Hypothalamus (tissue), 51 donors: ENCODE measurements around the gene SNAI3.
"Not testable (repeated sequence)": the region's sequence is repeated elsewhere in the genome, so short reads cannot be mapped to it uniquely, and the experiment has no call there.

Source experiments
- DNase-seq, 51 donors: peaks; one replicate each; lab custom pipeline; 2025; lab: John Stamatoyannopoulos, UW

SNAI3 gene

GRCh38 chr16:88676502-88677242, 9.6 kb downstream of the SNAI3 start:
- DNase-seq: no peak

GRCh38 chr16:88673716-88674379, 12.5 kb downstream of the SNAI3 start:
- no peak for DNase-seq

GRCh38 chr16:88672776-88673175, 13.5 kb downstream of the SNAI3 start:
- no peak for DNase-seq

GRCh38 chr16:88671806-88672205, 14.5 kb downstream of the SNAI3 start:
- DNase-seq: no peak

- no peak for DNase-seq
Measured at GRCh38 chr16:88669980-88670379, 16.3 kb downstream of the SNAI3 start.

- DNase-seq: not testable (repeated sequence)
Measured at GRCh38 chr16:88669493-88669892, 16.8 kb downstream of the SNAI3 start.

- DNase-seq: no peak
Measured at GRCh38 chr16:88667461-88667860, 18.8 kb downstream of the SNAI3 start.

GRCh38 chr16:88665570-88665969, 20.7 kb downstream of the SNAI3 start:
- DNase-seq: no peak

- no peak for DNase-seq
Measured at GRCh38 chr16:88665148-88665547, 21.2 kb downstream of the SNAI3 start.

- DNase-seq: peak; percentile 72 to 99 (median 96)
Measured at GRCh38 chr16:88662843-88663606, 23.3 kb downstream of the SNAI3 start, which contains the start of gene MVD. Gene MVD (minus strand): TSS chr16:88663091. CDS start chr16:88663080, 11 bp downstream.

- peak in 1 of 51 donors; percentile 56 for DNase-seq
Measured at GRCh38 chr16:88662222-88662842, 24.0 kb downstream of the SNAI3 start.

- no peak for DNase-seq
Measured at GRCh38 chr16:88661468-88661867, 24.8 kb downstream of the SNAI3 start.

GRCh38 chr16:88659160-88659559, 27.1 kb downstream of the SNAI3 start:
- DNase-seq: no peak

- no peak for DNase-seq
Measured at GRCh38 chr16:88658714-88659113, 27.6 kb downstream of the SNAI3 start.

- DNase-seq: no peak
Measured at GRCh38 chr16:88657371-88657770, 28.9 kb downstream of the SNAI3 start.

GRCh38 chr16:88656291-88656980, 29.9 kb downstream of the SNAI3 start:
- no peak for DNase-seq

- DNase-seq: no peak
Measured at GRCh38 chr16:88655733-88656281, 30.5 kb downstream of the SNAI3 start.

- no peak for DNase-seq
Measured at GRCh38 chr16:88655053-88655732, 31.1 kb downstream of the SNAI3 start.

GRCh38 chr16:88654363-88655052, 31.8 kb downstream of the SNAI3 start:
- no peak for DNase-seq
